Measurements from ENCODE around the gene LMX1A.

The LMX1A gene

GRCh38 chr1:165395478-165395877 is 39.0 kb upstream of the LMX1A start:
- DNase-seq, result no peak
- H3K27ac Mint-ChIP-seq, result no peak overlapping the region
- no peak for TF ChIP-seq CTCF (IDR thresholded peaks at IDR 0.05)
- no peak overlapping the region for H3K4me3 Mint-ChIP-seq
- H3K36me3 Mint-ChIP-seq (ENCODE audit: low read depth), result no peaks in the 10 kb centered on the region
- peaks cover 53% of the 10 kb centered on the region for H3K27me3 Mint-ChIP-seq (ENCODE audit: low read depth, poor library complexity)
- no peaks in the 10 kb centered on the region for H3K9me3 Mint-ChIP-seq
- H3K4me1 Mint-ChIP-seq, result peaks cover 18% of the 10 kb centered on the region

DNA sequence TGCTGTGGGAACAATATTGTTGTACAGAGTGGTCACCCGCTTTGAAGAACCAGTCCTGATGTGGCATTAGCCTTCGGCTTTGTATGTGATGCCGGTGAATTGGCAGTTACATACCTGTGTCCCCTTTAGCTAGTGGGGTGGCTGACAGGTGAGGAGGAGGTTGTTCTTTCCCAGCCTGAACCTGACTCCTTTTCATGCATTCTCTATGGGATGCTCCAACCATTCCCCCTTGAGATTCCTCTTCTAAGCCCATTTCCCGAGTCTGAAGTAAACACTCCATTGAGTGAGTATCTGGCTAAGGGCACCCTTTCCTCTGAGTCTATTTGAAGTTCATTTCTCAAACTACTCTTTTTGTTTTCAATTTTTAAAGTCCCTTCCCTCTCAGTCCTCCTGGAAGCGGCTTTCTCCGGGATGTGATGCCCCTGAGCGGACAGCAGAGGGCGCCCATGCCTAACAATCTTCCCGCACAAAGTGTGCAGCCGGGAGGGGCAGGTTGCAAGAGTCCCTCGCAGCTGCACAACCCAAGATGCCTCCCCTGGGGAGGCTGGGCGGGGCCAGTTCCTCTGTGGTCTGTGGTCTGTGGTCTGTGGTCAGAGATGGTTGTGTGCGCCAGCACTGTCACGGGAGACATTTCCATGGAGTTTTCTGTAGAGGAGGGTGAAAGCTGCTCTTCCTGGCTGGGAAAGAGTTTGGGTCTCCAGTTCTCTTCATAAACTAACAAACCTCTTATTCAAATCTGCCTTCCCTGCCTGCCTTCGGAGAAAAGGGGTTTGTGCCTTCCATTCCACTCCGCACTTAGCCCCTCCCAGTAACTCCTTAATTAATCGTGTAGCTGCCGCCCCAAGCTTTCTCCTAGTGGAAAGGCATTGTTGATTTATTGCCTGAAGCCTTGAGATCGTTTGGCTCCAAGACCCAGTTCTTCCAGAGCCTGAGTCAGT is 36.4 kb upstream of the LMX1A start:
- peak; percentile 94 for TF ChIP-seq CTCF (IDR thresholded peaks at IDR 0.05)
- H3K27ac Mint-ChIP-seq, result no peak overlapping the region
- peaks cover 15% of the 10 kb centered on the region for H3K4me1 Mint-ChIP-seq
- peaks cover 62% of the 10 kb centered on the region for H3K27me3 Mint-ChIP-seq (ENCODE audit: low read depth, poor library complexity)
- no peaks in the 10 kb centered on the region for H3K9me3 Mint-ChIP-seq
- peak; percentile 84 for DNase-seq
- H3K36me3 Mint-ChIP-seq (ENCODE audit: low read depth), result no peaks in the 10 kb centered on the region
- peak overlapping the region; percentile 67 for H3K4me3 Mint-ChIP-seq

DNA sequence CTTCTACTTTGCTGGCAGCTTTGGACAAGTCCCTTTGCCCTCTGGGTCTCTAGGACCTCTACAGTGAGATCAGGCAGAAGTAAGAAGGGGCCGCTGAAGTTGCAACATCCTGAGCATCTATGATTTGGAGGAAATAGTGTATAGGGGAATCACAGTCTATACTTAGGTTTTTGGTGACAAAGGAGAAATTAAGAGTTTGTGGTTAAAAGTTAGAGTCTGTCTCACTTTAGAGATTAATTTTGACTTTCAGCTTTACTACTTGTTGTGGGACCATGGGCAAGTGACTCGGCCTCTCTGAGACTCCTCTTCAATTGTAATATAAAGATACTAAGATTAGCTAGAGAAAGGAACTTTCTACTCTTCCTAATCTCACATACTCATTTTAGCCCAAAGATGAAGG is 33.1 kb upstream of the LMX1A start:
- Mint-ChIP-seq H3K27me3 (ENCODE audit: low read depth, poor library complexity) (peaks cover 66% of the 10 kb centered on the region), H3K4me1 (peaks cover 9% of the 10 kb centered on the region), H3K4me3 (no peak overlapping the region), H3K36me3 (ENCODE audit: low read depth) (no peaks in the 10 kb centered on the region), H3K27ac (no peak overlapping the region), H3K9me3 (no peaks in the 10 kb centered on the region)
- DNase-seq, result no peak
- TF ChIP-seq CTCF (IDR thresholded peaks at IDR 0.05), result no peak

- H3K27ac Mint-ChIP-seq, result no peak overlapping the region
- DNase-seq, result no peak
- no peak for TF ChIP-seq CTCF (IDR thresholded peaks at IDR 0.05)
- H3K4me3 Mint-ChIP-seq, result no peak overlapping the region
- H3K4me1 Mint-ChIP-seq, result peaks cover 2% of the 10 kb centered on the region
- no peaks in the 10 kb centered on the region for H3K9me3 Mint-ChIP-seq
- peaks cover 59% of the 10 kb centered on the region for H3K27me3 Mint-ChIP-seq (ENCODE audit: low read depth, poor library complexity)
- H3K36me3 Mint-ChIP-seq (ENCODE audit: low read depth), result no peaks in the 10 kb centered on the region
These were observed 31.4 kb upstream of the LMX1A start for GRCh38 chr1:165387961-165388360.

DNA sequence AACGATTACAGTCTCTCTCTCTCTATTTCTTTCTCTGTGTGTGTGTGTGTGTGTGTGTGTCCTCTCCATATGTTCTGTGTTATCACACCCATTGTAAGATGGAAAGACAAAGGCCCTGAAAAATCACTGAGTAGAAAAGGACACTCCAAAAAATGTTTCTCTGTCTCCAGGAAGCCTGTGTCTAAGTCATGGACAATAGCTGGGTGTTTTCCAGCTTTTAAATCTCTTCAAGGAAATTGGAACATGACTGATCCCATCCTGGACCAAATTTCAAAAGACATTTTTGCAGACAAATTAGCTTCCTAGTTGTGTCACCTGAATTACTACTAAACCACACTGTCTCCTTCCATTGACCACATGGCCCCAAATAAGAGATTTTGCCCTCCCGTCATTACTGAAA is 31.0 kb upstream of the LMX1A start:
- DNase-seq, result no peak
- H3K27me3 Mint-ChIP-seq (ENCODE audit: low read depth, poor library complexity), result peaks cover 56% of the 10 kb centered on the region
- no peaks in the 10 kb centered on the region for H3K4me1 Mint-ChIP-seq
- H3K27ac Mint-ChIP-seq, result no peak overlapping the region
- no peaks in the 10 kb centered on the region for H3K36me3 Mint-ChIP-seq (ENCODE audit: low read depth)
- no peaks in the 10 kb centered on the region for H3K9me3 Mint-ChIP-seq
- TF ChIP-seq CTCF (IDR thresholded peaks at IDR 0.05), result no peak
- no peak overlapping the region for H3K4me3 Mint-ChIP-seq

All from nephron progenitor cell (in vitro differentiated cells).